ENCODE results near the gene OR5C1. TPM values are rescaled to one million over a fixed set of nuclear protein-coding genes. Genes with fewer than 3 reads are reported as not detected.

The OR5C1 gene
- total and polyA plus RNA-seq, 9 of the 15 experiments (the other 6 are each of a cell fraction or from before 2014, with no cell fraction given), result not detected

DNA sequence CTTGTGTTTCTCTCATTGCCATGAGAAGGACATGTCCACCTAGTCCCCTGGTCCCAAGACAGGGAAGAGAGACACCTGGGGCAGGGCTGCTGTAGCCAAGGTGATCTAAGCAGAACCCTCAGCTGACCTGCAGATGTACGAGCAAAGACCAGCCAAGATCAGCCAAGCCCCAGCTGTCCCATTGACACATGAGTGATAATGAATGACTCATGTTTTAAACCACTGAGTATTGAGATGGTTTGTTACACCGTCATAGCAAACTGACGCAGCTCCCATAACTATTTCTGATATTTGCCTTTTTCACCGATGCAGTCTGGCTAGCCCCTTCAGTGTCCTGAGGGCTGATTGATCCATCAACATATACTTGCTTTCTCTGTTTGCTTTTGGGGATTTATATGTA, 17.9 kb downstream of the OR5C1 start:
- Histone ChIP-seq H3K36me3 (ENCODE audit: control insufficient read depth, insufficient read depth, low read length) (no peaks in the 10 kb centered on the region), H3K9me1 (ENCODE audit: control insufficient read depth, insufficient read depth, low read length) (no peaks in the 10 kb centered on the region), H3K79me2 (ENCODE audit: control insufficient read depth, insufficient read depth, low read length) (no peaks in the 10 kb centered on the region), H3K4me2 (ENCODE audit: insufficient read depth, low read length) (no peak overlapping the region), H3K9ac (ENCODE audit: insufficient read depth in 1 of 2, low read depth in 2 of 2, low read length in 2 of 2) (no peak overlapping the region), H4K20me1 (replicated peaks; ENCODE audit: control insufficient read depth, insufficient read depth, low read length) (no peaks in the 10 kb centered on the region), H3K4me3 (no peak overlapping the region), H2AFZ (ENCODE audit: low read depth, low read length) (no peak overlapping the region), H3K4me1 (replicated peaks in 1 of 2; ENCODE audit: control insufficient read depth in 2 of 2, insufficient read depth in 2 of 2, low read length in 2 of 2) (no peaks in the 10 kb centered on the region; a peak in 1 of 5 replicates), H3K27ac (ENCODE audit: extremely low read depth, low read depth, low read length) (no peak overlapping the region), H3K9me3 (replicated peaks; ENCODE audit: control insufficient read depth, insufficient read depth, low read depth, low read length) (no peaks in the 10 kb centered on the region), H3K27me3 (ENCODE audit: control insufficient read depth in 2 of 2, insufficient read depth in 2 of 2, low read length in 2 of 2) (peaks cover 5 to 26% of the 10 kb centered on the region in 2 experiments; a peak in 4 of 5 replicates)
- WGBS (ENCODE audit: insufficient coverage, low coverage, missing lambda C conversion rate), result 2% methylated on average over 4 of the region's 4 CpGs
- TF ChIP-seq CREM (IDR thresholded peaks at IDR 0.05; ENCODE audit: low read depth) (no peak), SETDB1 (IDR thresholded peaks at IDR 0.05; ENCODE audit: low read length) (no peak), TRIM28 (IDR thresholded peaks at IDR 0.05) (peak; percentile 40; the same call in 1 of the 2 replicates), NELFE (IDR thresholded peaks at IDR 0.05; ENCODE audit: insufficient read depth, insufficient read length) (no peak), ZSCAN32 (CRISPR knock-in tag; IDR thresholded peaks at IDR 0.05) (no peak), TRIM24 (IDR thresholded peaks at IDR 0.05) (0 out of 4 replicates have a peak, but pooled peaks of 1 of the 2 experiments have one; percentile 31), MEIS2 (IDR thresholded peaks at IDR 0.05; ENCODE audit: partially characterized antibody) (peak; percentile 41), JUND (IDR thresholded peaks at IDR 0.05; ENCODE audit: borderline replicate concordance, low read depth, low read length) (peak; percentile 63), JUND (tag; IDR thresholded peaks at IDR 0.05; ENCODE audit: borderline replicate concordance, low read depth, low read length) (peak; percentile 48; the same call in 2 of the 3 replicates), JUN (IDR thresholded peaks at IDR 0.05; ENCODE audit: borderline replicate concordance, low read depth, low read length) (0 out of 2 replicates have a peak, but pooled peaks have one; percentile 25), JUN (CRISPR knock-in tag; IDR thresholded peaks at IDR 0.05; ENCODE audit: borderline replicate concordance) (no peak), POLR2A (conservative IDR thresholded peaks at IDR 0.05) (no peak), CBX5 (IDR thresholded peaks at IDR 0.05; ENCODE audit: borderline replicate concordance, low read depth) (peak; percentile 67; the same call in 1 of the 2 replicates), TBL1XR1 (IDR thresholded peaks at IDR 0.05; ENCODE audit: low read length in 2 of 2) (no peak), FOSL1 (tag; conservative IDR thresholded peaks at IDR 0.05) (peak; percentile 47; the same call in 1 of the 2 replicates)
- TF ChIP-seq, protein P1, sequence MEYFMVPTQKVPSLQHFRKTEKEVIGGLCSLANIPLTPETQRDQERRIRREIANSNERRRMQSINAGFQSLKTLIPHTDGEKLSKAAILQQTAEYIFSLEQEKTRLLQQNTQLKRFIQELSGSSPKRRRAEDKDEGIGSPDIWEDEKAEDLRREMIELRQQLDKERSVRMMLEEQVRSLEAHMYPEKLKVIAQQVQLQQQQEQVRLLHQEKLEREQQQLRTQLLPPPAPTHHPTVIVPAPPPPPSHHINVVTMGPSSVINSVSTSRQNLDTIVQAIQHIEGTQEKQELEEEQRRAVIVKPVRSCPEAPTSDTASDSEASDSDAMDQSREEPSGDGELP (CRISPR knock-in tag; IDR thresholded peaks at IDR 0.05; ENCODE audit: borderline replicate concordance), result peak; percentile 37; the same call in 1 of the 2 replicates
- TF ChIP-seq, protein P2, sequence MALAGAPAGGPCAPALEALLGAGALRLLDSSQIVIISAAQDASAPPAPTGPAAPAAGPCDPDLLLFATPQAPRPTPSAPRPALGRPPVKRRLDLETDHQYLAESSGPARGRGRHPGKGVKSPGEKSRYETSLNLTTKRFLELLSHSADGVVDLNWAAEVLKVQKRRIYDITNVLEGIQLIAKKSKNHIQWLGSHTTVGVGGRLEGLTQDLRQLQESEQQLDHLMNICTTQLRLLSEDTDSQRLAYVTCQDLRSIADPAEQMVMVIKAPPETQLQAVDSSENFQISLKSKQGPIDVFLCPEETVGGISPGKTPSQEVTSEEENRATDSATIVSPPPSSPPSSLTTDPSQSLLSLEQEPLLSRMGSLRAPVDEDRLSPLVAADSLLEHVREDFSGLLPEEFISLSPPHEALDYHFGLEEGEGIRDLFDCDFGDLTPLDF (CRISPR knock-in tag; IDR thresholded peaks at IDR 0.05), result no peak
- TF ChIP-seq, protein P3, sequence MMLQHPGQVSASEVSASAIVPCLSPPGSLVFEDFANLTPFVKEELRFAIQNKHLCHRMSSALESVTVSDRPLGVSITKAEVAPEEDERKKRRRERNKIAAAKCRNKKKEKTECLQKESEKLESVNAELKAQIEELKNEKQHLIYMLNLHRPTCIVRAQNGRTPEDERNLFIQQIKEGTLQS (IDR thresholded peaks at IDR 0.05), result peak; percentile 59
- TF ChIP-seq, protein P3 (CRISPR knock-in tag; conservative IDR thresholded peaks at IDR 0.05), result no peak
- no peak for ATAC-seq
- BruUV-seq (replicated peaks), result no TSS peak
- POLR2A ChIA-PET, result no interaction called here
- intact Hi-C loops (cut with micrococcal nuclease), result no loop called here
- FAIRE-seq, result no peak
- peak in 1 of 4 experiments; percentile 20 for DNase-seq (ENCODE audit: extremely low read depth in 1 of 4, low spot score in 3 of 4)
- CTCF ChIA-PET (ENCODE audit: low intra/inter-chr PET ratio), result no interaction called here
- in situ Hi-C loops (cut with MboI), result loop anchor here (5.0 kb wide), 1 partner anchor 444 kb away; no protein-coding TSS in a partner anchor

Measured in K562 (cell line).